HG03159 (cell line): ENCODE data around the gene NPEPL1.
"Not testable (repeated sequence)": the region's sequence is repeated elsewhere in the genome, so short reads cannot be mapped to it uniquely, and the experiment has no call there.

Experiments used
- ATAC-seq: cut with Tn5 transposase; IDR thresholded peaks from one replicate; pipeline ENCODE4 v1.9.1; 2021; ENCODE audit warnings: mild to moderate bottlenecking, moderate library complexity; ENCODE audit not compliant: unreplicated experiment

The NPEPL1 gene

GRCh38 chr20:58737198-58737597, 44.6 kb downstream of the NPEPL1 start:
- no peak for ATAC-seq

DNA sequence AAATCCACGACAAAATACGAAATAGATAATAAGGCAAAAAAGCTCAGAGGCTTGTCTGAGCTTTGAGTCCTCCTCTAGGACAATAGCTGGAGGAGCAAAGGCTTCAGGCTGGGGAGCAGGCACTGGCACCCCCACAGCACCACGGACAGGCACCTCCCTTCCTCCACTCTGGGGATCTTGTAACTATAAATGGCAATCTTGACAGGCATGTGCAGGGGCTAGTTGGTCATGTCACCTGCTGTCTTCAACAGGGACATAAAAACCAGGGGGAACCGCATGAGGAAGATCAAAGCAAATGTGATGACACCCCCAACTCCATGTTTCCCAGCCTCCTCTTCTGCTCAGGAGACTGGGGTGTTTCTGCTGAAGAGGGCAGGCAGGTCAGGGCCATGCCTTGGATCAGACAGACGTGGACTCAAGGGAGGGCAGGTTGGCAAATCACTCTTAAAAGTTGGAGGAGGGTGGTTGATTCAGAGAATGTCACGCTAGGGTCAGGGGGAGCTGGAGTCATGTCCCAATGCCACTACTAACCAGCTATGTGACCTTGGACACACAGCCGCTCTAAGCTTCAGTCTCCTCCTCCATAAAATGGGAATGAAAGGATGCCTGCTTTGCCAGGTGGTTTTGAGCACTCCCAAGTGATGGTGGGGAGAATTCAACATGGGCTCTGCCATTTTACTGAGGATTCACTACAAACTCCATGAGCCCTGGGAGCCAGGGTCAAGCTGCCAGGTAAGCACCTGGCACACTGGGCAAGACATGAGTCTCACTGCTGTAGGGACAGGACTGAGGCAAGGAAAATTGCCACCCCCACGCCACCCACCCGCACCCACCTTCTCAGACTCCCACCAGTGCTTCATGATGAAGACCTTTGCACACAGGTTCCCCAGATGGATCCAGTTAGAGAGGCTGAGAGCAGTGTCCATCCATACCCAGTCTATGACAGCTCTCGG, 48.0 kb downstream of the NPEPL1 start:
- ATAC-seq: no peak

GRCh38 chr20:58741384-58741783, 48.8 kb downstream of the NPEPL1 start:
- no peak for ATAC-seq

- ATAC-seq: no peak
Observed at GRCh38 chr20:58742668-58743566, 50.3 kb downstream of the NPEPL1 start.

DNA sequence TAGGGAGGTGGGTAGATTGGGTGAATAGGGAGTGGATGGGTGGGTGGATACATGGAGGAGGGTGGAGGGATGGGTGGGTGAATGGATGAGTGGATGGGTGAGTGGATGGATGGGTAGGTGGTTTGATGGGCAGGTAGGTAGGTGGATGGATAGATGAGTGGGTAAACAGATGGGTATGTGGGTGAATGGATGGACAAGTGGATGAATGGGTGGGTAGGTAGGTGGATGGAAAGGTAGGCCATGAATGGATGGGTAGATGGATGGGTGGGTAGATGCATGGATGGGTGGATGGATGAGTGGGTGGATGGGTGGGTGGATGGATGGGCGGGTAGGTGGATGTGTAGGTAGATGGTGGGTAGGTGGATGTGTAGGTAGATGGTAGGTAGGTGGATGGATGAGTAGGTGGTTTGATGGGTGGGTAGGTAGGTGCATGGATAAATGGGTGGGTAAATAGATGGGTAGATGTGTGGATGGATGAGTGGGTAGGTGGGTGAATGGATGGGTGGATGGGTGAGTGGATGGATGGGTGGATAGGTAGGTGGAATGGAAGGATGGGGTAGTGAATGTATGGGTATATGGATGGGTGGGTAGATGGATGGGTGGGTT, 51.4 kb downstream of the NPEPL1 start:
- ATAC-seq: no peak

GRCh38 chr20:58744836-58745235, 52.2 kb downstream of the NPEPL1 start:
- ATAC-seq: no peak

DNA sequence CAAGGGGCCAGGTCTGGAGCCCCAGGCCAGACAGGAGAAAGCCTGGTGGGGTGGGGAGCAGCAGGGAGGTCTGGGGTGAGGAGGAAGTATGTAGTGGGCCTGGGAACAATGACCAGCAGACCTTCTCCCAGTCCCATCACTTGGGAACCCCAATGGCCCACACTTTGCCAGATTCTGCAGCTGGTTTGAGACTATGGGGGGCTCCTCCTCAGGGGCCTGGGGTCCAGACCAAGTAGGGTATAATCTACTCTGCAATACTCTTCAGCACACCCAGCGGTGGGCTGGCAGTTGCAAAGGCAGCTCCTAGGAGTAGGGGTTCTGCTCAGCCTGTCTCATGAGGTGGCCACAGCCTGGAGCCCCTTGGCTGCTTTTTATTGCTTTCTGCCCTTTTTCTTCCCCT, 52.8 kb downstream of the NPEPL1 start:
- ATAC-seq: no peak

GRCh38 chr20:58746620-58747019, 54.0 kb downstream of the NPEPL1 start:
- ATAC-seq: no peak

DNA sequence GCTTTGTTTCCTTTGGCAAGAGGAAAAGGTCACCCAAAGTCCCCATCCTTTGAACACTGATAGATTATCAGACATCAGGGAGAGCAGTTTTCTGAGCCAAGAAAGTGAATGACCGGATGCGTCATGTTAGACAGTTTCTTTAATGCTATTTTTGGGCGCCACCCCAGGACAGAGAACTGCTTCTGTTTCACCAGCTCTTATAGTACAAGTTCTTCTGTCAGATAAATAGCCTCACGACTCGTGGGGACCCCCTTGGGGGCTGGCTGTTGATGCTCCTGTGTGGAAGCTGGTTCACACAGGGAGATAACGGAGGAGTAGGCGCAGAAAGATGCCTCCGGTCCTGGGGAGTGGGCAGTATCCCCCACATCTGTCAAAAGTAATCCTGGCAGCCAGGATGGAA, 54.6 kb downstream of the NPEPL1 start:
- no peak for ATAC-seq

GRCh38 chr20:58748618-58749017, 56.0 kb downstream of the NPEPL1 start:
- ATAC-seq: no peak

GRCh38 chr20:58749098-58749769, 56.6 kb downstream of the NPEPL1 start:
- ATAC-seq: no peak

DNA sequence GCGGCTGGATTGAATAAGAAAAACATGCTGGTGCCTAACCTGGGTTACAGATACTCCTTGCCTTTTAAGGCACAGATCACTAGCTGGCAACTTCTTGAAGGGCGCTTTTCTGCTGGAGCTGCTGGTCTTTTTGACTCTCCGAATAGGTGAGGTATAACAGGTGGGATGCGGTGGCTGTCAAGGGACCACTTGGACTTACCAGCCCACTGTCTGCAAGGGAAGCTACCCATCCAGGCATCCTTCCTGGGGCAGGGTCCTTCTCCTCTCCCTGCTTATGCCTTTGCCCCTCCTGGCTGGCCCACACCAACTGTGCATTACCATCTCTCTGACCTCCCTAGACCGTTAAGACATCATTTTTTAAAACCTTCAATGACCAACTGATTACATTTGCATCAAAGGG, 57.4 kb downstream of the NPEPL1 start:
- no peak for ATAC-seq

DNA sequence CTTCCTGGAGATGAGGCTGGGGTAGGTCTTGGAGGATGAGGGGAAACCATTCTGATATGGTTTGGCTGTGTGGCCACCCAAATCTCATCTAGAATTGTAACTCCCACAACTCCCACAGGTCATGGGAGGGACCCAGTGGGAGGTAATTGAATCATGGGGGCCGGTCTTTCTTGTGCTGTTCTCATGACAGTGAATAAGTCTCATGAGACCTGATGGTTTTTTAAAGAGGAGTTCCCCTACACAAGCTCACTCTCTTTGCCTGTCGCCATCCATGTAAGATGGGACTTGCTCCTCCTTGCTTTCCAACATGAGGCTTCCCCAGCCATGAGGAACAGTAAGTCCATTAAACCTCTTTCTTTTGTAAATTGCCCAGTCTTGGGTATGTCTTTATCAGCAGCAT, 58.1 kb downstream of the NPEPL1 start:
- ATAC-seq: not testable (repeated sequence)

- ATAC-seq: no peak
Observed at GRCh38 chr20:58751979-58752378, 59.4 kb downstream of the NPEPL1 start.

DNA sequence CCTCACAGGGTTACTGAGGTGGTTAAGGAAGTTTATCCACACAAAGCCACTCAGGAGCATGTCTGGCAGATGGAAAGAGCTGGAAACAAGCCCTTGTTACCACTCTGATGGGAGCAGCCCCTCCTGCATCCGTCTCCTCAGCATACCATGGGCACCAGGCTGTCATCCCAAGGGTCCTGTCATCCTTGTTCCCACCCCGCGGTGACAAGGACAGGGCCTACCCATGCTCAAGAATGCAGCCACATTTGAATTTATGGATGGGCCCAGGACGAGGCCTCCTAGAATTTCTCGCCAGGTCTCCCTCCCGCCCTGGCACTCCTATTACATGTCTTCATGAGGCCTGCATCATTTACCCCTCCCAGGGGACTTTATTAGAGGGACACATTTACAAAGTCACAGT, 60.0 kb downstream of the NPEPL1 start:
- no peak for ATAC-seq

- ATAC-seq: no peak
Observed at GRCh38 chr20:58753267-58753921, 60.8 kb downstream of the NPEPL1 start.

DNA sequence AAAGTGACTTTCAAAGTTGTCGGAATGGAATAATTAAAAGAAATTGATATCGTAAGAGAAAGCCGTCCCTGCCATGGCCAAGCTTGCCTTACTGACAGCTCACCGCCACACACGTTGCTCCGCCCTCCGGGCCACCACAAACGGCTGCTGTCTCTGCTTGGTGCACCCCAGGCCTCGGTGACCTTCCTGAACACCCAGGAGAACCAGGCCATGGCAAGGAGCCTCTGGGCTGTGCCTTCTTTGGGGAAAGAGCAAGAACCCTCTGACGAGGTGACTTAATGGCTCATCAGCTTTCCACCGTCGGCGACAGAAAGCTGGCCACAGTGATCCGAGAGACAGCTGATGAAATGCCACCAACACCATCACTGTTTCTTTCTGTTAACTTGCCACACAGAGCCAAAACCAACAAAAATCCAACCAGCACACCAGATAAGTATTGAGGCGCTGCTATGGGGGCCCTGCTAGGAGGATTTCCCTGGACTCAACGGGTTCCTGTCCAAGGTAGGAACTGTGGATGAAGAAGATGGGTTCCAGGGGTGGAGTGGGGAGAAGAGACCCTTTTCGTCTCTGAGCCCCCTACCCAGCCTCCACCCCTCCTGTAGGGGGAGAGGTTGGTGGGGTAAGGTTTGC, 61.4 kb downstream of the NPEPL1 start:
- ATAC-seq: no peak

- no peak for ATAC-seq
Observed at GRCh38 chr20:58754584-58754983, 62.0 kb downstream of the NPEPL1 start.

DNA sequence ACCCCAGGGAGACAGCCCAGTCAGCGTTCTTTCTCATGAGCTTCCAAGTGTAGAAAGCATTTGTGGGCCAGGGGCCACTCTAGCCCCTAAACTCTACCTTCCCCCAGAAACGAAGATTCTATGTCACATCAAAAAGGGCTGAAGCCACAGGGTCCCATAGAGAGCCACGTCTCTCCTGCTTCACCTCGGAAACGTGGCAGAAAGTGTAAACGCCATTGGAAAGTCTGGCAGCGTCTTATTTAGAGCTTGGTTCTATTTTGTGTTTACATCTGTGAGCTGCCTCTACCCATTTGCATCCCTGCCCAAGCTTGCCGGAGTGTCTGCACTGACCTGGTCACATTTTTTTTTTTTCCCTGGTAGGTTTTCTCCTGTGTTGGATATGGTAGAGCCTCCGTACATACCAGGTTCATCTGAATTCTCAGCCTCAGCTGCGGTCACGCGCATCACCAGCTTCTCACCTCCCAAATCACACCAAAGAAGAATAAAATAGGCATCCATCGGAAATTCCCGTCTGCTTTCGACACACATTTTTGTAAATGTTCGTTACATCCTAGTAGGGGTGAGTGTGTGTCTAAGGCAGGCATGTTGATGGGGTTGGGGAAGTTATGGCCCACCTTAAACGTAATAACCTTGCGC, 62.6 kb downstream of the NPEPL1 start:
- ATAC-seq: no peak
